Thyroid gland (tissue), 4 donors: ENCODE results near the gene NOB1. TPM values are rescaled to one million over a fixed set of nuclear protein-coding genes. Genes with fewer than 3 reads are reported as not detected.
A peak's percentile ranks its signal among the peaks of the same experiment; 100 is the strongest.

Source experiments
- DNase-seq, 2 donors: peaks; one replicate each; pipeline ENCODE4 v3.0.0-alpha.2; 2019
- H3K27ac ChIP-seq, 3 donors: fragments of 200-600 bp; sonication (generic); 1 replicate in 2 of 3; 2 replicates in 1 of 3; pipeline ENCODE4 v1.5.1; 2016 to 2019; ENCODE audit warnings: mild to moderate bottlenecking in 1 of 3, moderate library complexity in 1 of 3
- H3K27me3 ChIP-seq: fragments of 200-600 bp; sonication (generic); one replicate; pipeline ENCODE4 v1.5.1; 2019
- H3K36me3 ChIP-seq, 2 donors: fragments of 200-600 bp; sonication (generic); one replicate each; pipeline ENCODE4 v1.5.1; 2016 to 2019
- H3K4me1 ChIP-seq, 2 donors: fragments of 200-600 bp; sonication (generic); one replicate each; pipeline ENCODE4 v1.5.1; 2017 to 2019
- H3K4me3 ChIP-seq, 3 donors: fragments of 200-600 bp; sonication (generic); replicated peaks in 1 of 3; 1 replicate in 2 of 3; 2 replicates in 1 of 3; pipeline ENCODE4 v1.5.1; 2016; ENCODE audit warnings: mild to moderate bottlenecking in 1 of 3
- H3K9me3 ChIP-seq: fragments of 200-600 bp; sonication (generic); one replicate; pipeline ENCODE4 v1.5.1; 2017
- CTCF ChIP-seq, 6 experiments: fragments of 200-600 bp in 3 of 6; fragments of 450-650 bp in 3 of 6; sonication (generic) in 3 of 6; IDR thresholded peaks; one replicate each; pipeline ENCODE4 v1.5.1; 2016 to 2019; ENCODE audit warnings: antibody characterized with exemption in 6 of 6, mild to moderate bottlenecking in 2 of 6, inconsistent platforms in 1 of 6, moderate library complexity in 1 of 6
- POLR2A ChIP-seq, 2 donors: fragments of 450-650 bp; IDR thresholded peaks; one replicate each; pipeline ENCODE4 v1.6.1; 2017; ENCODE audit warnings: antibody characterized with exemption in 2 of 2, mild to moderate bottlenecking in 2 of 2, moderate library complexity in 1 of 2
- WGBS, 2 donors: methylation state at CpG; one replicate each; pipeline ENCODE4 v1.1.5; 2017; 5-methylcytosine and 5-hydroxymethylcytosine counted together
- intact Hi-C: fragments of 100-400 bp; cut with DNase I; formaldehyde crosslinking; loops from one replicate; pipeline ENCODE4 v1.15.1; 2023
- total RNA-seq, 4 donors: library from RNA; depleted of rRNA; stranded (reverse); fragments of >200 nt; gene quantifications; one replicate each; pipeline ENCODE4 v1.2.3, GENCODE V29; 2016

NOB1 gene
- total RNA-seq, 4 donors from 2014 or later = 37.4 to 51.2 (median 43.1) TPM

GRCh38 chr16:69701866-69702265 is 52.9 kb downstream of the NOB1 start:
- peaks cover 0 to 6% of the 10 kb centered on the region in 2 donors for H3K36me3 ChIP-seq
- 93% methylated on average over 2 of the region's 2 CpGs for WGBS, 2 donors
- no peaks in the 10 kb centered on the region for H3K27me3 ChIP-seq

GRCh38 chr16:69701452-69701851 is 53.3 kb downstream of the NOB1 start:
- intact Hi-C loops = loop anchor here (10.0 kb wide), 1 partner anchor 297 kb away; no protein-coding TSS in a partner anchor
- no peak overlapping the region for H3K4me3 ChIP-seq

More at GRCh38 chr16:69701866-69702265, 52.9 kb downstream of the NOB1 start:
- H3K4me1 ChIP-seq = peaks cover 6 to 7% of the 10 kb centered on the region in 2 donors
- H3K27ac ChIP-seq = peak overlapping the region in 1 of 3 donors; percentile 4
- TF ChIP-seq CTCF (IDR thresholded peaks at IDR 0.05) (no peak), POLR2A (IDR thresholded peaks at IDR 0.05) (no peak)
- no peak for DNase-seq
- intact Hi-C loops = loop anchor here (10.0 kb wide), 1 partner anchor 297 kb away; no protein-coding TSS in a partner anchor
- H3K4me3 ChIP-seq = no peak overlapping the region
- H3K9me3 ChIP-seq = no peaks in the 10 kb centered on the region

DNA sequence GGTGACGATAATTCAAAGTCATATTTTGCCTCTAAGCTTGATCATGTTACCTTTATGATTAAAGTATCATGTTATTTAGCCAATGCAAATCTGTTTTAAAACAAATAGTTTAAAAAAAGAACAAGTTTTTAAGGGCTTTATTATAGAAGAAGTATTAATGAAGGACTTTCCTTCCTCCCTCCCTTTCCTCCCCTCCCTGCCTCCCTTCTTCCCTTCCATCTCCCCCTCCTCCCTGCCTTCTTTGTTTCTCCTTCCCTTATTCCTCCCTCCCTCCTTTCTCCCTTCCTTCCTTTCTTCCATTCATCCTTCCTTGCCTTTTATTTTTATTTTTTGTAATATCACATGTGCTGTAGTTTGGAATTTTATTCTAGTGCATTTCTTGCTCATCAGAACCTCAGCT is 54.8 kb downstream of the NOB1 start:
- Histone ChIP-seq H3K27ac (no peak overlapping the region), H3K27me3 (no peaks in the 10 kb centered on the region), H3K4me3 (no peak overlapping the region), H3K4me1 (no peaks in the 10 kb centered on the region), H3K9me3 (no peaks in the 10 kb centered on the region), H3K36me3 (peaks cover 10 to 12% of the 10 kb centered on the region in 2 donors)
- TF ChIP-seq POLR2A (IDR thresholded peaks at IDR 0.05) (no peak), CTCF (IDR thresholded peaks at IDR 0.05) (no peak)
- WGBS, 2 donors = 92 to 95% methylated on average over 1 of the region's 1 CpG
- intact Hi-C loops = loop anchor here (10.0 kb wide), 1 partner anchor 295 kb away; no protein-coding TSS in a partner anchor
- no peak for DNase-seq

More at GRCh38 chr16:69701452-69701851, 53.3 kb downstream of the NOB1 start:
- H3K27ac ChIP-seq = peak overlapping the region in 1 of 3 donors; percentile 4
- no peak for DNase-seq
- no peak for TF ChIP-seq CTCF (IDR thresholded peaks at IDR 0.05)
- TF ChIP-seq POLR2A (IDR thresholded peaks at IDR 0.05) = no peak
- no peaks in the 10 kb centered on the region for H3K9me3 ChIP-seq
- peaks cover 2 to 3% of the 10 kb centered on the region in 2 donors for H3K4me1 ChIP-seq
- peaks cover 0 to 7% of the 10 kb centered on the region in 2 donors for H3K36me3 ChIP-seq
- H3K27me3 ChIP-seq = no peaks in the 10 kb centered on the region

DNA sequence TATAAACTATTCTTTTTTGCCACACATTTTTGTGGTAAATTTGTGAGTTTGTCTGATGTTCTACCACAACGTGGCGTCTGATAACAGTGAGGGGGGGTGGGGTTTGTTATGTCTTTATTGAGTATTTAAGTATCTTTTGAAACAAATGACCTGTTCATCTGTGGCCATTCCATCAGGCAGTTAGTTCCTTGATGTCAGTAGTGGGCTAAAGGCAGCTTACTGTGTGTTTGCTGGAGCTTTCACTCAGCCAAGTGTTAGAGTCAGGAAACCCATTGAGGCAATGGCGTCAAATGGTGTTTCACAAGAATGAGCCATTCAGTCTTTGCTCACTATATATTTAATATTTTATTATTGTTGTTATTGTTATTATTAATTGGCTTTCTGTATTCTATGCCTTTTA is 56.3 kb downstream of the NOB1 start:
- WGBS, 2 donors = 93 to 94% methylated on average over 3 of the region's 3 CpGs
- Histone ChIP-seq H3K27ac (no peak overlapping the region), H3K27me3 (no peaks in the 10 kb centered on the region), H3K36me3 (peaks cover 22 to 23% of the 10 kb centered on the region in 2 donors), H3K9me3 (no peaks in the 10 kb centered on the region), H3K4me3 (no peak overlapping the region), H3K4me1 (no peaks in the 10 kb centered on the region)
- DNase-seq = no peak
- intact Hi-C loops = no loop called here
- TF ChIP-seq POLR2A (IDR thresholded peaks at IDR 0.05) = no peak
- TF ChIP-seq CTCF (IDR thresholded peaks at IDR 0.05) = no peak

- H3K9me3 ChIP-seq = no peaks in the 10 kb centered on the region
- H3K27ac ChIP-seq = no peak overlapping the region
- no peaks in the 10 kb centered on the region for H3K27me3 ChIP-seq
- H3K4me3 ChIP-seq = no peak overlapping the region
- H3K36me3 ChIP-seq = peaks cover 37 to 44% of the 10 kb centered on the region in 2 donors
- intact Hi-C loops = no loop called here
- no peaks in the 10 kb centered on the region for H3K4me1 ChIP-seq
- 98 to 100% methylated on average over 2 of the region's 2 CpGs for WGBS, 2 donors
- no peak for DNase-seq
- TF ChIP-seq POLR2A (IDR thresholded peaks at IDR 0.05) (no peak), CTCF (IDR thresholded peaks at IDR 0.05) (no peak)
Measured at GRCh38 chr16:69693916-69694315, 60.8 kb downstream of the NOB1 start.
